Measurements from ENCODE around the gene MSL3B.

Gene MSL3B

DNA sequence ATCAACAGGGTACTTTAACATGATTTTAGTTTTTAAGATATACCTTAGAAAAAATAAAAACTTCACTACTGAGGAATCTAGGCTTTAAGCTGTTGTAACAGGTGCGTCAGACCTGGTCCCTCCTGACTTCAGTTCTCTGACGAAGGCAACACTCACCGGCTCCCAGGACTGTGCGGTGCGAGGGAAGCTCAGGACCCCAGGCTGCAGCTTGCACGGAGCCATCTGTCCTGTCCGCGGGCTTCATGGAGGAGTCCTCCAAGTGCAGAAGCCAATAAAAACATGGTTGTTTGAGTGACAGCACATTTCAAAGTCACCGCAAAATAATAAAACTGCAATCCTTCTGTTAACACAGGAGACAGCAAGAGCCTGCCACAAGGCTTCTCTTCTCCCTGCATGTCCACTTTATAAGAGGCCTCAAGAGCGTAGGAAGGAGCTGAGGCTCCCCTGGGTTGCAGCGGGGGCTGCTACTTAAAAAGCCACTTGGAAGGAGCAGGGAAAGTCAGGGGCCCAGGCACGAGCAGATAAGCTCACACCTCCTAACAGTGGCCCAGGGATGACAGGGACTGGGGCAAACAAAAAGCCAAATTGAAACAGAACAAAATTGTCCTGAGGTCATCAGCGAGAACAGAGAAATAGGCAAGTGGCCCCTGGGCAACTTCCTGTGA is 18.4 kb downstream of the MSL3B start (continued):
- TF ChIP-seq E2F6 (IDR thresholded peaks at IDR 0.05; ENCODE audit: borderline replicate concordance in 1 of 2, extremely low read depth in 1 of 2, insufficient read depth in 1 of 2, insufficient read length in 1 of 2, low read depth in 1 of 2, low read length in 1 of 2, poor library complexity in 1 of 2, severe bottlenecking in 1 of 2) (no peak), FOXP4 (CRISPR knock-in tag; IDR thresholded peaks at IDR 0.05; ENCODE audit: borderline replicate concordance) (no peak), CBX5 (IDR thresholded peaks at IDR 0.05; ENCODE audit: borderline replicate concordance, low read depth) (no peak)
- TF ChIP-seq, protein P1, sequence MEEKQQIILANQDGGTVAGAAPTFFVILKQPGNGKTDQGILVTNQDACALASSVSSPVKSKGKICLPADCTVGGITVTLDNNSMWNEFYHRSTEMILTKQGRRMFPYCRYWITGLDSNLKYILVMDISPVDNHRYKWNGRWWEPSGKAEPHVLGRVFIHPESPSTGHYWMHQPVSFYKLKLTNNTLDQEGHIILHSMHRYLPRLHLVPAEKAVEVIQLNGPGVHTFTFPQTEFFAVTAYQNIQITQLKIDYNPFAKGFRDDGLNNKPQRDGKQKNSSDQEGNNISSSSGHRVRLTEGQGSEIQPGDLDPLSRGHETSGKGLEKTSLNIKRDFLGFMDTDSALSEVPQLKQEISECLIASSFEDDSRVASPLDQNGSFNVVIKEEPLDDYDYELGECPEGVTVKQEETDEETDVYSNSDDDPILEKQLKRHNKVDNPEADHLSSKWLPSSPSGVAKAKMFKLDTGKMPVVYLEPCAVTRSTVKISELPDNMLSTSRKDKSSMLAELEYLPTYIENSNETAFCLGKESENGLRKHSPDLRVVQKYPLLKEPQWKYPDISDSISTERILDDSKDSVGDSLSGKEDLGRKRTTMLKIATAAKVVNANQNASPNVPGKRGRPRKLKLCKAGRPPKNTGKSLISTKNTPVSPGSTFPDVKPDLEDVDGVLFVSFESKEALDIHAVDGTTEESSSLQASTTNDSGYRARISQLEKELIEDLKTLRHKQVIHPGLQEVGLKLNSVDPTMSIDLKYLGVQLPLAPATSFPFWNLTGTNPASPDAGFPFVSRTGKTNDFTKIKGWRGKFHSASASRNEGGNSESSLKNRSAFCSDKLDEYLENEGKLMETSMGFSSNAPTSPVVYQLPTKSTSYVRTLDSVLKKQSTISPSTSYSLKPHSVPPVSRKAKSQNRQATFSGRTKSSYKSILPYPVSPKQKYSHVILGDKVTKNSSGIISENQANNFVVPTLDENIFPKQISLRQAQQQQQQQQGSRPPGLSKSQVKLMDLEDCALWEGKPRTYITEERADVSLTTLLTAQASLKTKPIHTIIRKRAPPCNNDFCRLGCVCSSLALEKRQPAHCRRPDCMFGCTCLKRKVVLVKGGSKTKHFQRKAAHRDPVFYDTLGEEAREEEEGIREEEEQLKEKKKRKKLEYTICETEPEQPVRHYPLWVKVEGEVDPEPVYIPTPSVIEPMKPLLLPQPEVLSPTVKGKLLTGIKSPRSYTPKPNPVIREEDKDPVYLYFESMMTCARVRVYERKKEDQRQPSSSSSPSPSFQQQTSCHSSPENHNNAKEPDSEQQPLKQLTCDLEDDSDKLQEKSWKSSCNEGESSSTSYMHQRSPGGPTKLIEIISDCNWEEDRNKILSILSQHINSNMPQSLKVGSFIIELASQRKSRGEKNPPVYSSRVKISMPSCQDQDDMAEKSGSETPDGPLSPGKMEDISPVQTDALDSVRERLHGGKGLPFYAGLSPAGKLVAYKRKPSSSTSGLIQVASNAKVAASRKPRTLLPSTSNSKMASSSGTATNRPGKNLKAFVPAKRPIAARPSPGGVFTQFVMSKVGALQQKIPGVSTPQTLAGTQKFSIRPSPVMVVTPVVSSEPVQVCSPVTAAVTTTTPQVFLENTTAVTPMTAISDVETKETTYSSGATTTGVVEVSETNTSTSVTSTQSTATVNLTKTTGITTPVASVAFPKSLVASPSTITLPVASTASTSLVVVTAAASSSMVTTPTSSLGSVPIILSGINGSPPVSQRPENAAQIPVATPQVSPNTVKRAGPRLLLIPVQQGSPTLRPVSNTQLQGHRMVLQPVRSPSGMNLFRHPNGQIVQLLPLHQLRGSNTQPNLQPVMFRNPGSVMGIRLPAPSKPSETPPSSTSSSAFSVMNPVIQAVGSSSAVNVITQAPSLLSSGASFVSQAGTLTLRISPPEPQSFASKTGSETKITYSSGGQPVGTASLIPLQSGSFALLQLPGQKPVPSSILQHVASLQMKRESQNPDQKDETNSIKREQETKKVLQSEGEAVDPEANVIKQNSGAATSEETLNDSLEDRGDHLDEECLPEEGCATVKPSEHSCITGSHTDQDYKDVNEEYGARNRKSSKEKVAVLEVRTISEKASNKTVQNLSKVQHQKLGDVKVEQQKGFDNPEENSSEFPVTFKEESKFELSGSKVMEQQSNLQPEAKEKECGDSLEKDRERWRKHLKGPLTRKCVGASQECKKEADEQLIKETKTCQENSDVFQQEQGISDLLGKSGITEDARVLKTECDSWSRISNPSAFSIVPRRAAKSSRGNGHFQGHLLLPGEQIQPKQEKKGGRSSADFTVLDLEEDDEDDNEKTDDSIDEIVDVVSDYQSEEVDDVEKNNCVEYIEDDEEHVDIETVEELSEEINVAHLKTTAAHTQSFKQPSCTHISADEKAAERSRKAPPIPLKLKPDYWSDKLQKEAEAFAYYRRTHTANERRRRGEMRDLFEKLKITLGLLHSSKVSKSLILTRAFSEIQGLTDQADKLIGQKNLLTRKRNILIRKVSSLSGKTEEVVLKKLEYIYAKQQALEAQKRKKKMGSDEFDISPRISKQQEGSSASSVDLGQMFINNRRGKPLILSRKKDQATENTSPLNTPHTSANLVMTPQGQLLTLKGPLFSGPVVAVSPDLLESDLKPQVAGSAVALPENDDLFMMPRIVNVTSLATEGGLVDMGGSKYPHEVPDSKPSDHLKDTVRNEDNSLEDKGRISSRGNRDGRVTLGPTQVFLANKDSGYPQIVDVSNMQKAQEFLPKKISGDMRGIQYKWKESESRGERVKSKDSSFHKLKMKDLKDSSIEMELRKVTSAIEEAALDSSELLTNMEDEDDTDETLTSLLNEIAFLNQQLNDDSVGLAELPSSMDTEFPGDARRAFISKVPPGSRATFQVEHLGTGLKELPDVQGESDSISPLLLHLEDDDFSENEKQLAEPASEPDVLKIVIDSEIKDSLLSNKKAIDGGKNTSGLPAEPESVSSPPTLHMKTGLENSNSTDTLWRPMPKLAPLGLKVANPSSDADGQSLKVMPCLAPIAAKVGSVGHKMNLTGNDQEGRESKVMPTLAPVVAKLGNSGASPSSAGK (IDR thresholded peaks at IDR 0.05): no peak
- TF ChIP-seq, protein P2, sequence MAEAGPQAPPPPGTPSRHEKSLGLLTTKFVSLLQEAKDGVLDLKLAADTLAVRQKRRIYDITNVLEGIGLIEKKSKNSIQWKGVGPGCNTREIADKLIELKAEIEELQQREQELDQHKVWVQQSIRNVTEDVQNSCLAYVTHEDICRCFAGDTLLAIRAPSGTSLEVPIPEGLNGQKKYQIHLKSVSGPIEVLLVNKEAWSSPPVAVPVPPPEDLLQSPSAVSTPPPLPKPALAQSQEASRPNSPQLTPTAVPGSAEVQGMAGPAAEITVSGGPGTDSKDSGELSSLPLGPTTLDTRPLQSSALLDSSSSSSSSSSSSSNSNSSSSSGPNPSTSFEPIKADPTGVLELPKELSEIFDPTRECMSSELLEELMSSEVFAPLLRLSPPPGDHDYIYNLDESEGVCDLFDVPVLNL (CRISPR knock-in tag; IDR thresholded peaks at IDR 0.05; ENCODE audit: low read depth): no peak

Data from K562 (cell line).